ENCODE results near the gene PRKCG. TPM values are rescaled to one million over a fixed set of nuclear protein-coding genes. Genes with fewer than 3 reads are reported as not detected.

Gene PRKCG
- total RNA-seq, 1 experiment from 2014 or later = 1.7 TPM

DNA sequence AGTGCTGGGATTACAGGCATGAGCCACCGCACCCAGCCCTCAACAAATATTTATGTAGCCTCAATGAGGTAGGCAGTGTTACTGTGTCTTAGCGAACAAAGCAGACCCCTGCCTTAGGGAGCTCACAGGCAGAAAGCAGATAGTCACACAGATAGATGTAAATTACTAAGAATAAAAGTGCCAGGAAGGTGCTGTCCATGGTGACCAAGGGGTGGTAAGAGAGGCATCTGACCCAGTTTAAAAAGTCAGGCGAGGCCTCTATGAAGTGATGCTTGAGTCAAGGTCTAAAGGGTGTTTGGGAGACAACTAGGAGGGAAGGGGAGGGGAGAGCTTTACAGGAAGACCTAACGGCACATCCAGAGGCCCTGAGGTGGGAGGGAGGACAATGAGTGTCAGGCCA lies 14.7 kb downstream of the PRKCG start:
- intact Hi-C loops (cut with micrococcal nuclease; ENCODE audit: unreplicated experiment) = no loop called here
- Histone ChIP-seq H3K36me3 (ENCODE audit: control insufficient read depth, insufficient read depth, low read length) (no peaks in the 10 kb centered on the region), H3K9me3 (no peaks in the 10 kb centered on the region), H3K4me1 (no peaks in the 10 kb centered on the region), H3K27me3 (replicated peaks; ENCODE audit: control insufficient read depth, insufficient read depth, low read length) (no peaks in the 10 kb centered on the region), H3K4me3 (ENCODE audit: low read depth, low read length) (no peak overlapping the region)
- Mint-ChIP-seq H3K4me1 (ENCODE audit: low read depth, unreplicated experiment) (no peaks in the 10 kb centered on the region), H3K9me3 (ENCODE audit: unreplicated experiment) (no peaks in the 10 kb centered on the region), H3K36me3 (ENCODE audit: insufficient read depth, unreplicated experiment) (no peaks in the 10 kb centered on the region), H3K4me3 (ENCODE audit: unreplicated experiment) (no peak overlapping the region), H3K27me3 (ENCODE audit: insufficient read depth, unreplicated experiment) (no peaks in the 10 kb centered on the region), H3K27ac (ENCODE audit: unreplicated experiment) (no peak overlapping the region)
- ChIA-PET POLR2A (no interaction called here), CTCF (no interaction called here)
- no peak for DNase-seq
- BruUV-seq (replicated peaks) = no TSS peak
- TF ChIP-seq, protein P1, sequence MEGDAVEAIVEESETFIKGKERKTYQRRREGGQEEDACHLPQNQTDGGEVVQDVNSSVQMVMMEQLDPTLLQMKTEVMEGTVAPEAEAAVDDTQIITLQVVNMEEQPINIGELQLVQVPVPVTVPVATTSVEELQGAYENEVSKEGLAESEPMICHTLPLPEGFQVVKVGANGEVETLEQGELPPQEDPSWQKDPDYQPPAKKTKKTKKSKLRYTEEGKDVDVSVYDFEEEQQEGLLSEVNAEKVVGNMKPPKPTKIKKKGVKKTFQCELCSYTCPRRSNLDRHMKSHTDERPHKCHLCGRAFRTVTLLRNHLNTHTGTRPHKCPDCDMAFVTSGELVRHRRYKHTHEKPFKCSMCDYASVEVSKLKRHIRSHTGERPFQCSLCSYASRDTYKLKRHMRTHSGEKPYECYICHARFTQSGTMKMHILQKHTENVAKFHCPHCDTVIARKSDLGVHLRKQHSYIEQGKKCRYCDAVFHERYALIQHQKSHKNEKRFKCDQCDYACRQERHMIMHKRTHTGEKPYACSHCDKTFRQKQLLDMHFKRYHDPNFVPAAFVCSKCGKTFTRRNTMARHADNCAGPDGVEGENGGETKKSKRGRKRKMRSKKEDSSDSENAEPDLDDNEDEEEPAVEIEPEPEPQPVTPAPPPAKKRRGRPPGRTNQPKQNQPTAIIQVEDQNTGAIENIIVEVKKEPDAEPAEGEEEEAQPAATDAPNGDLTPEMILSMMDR (IDR thresholded peaks at IDR 0.05; ENCODE audit: insufficient read depth in 1 of 2, low read depth in 1 of 2, low read length in 1 of 2, severe bottlenecking in 1 of 2, unreplicated experiment in 1 of 2) = no peak

DNA sequence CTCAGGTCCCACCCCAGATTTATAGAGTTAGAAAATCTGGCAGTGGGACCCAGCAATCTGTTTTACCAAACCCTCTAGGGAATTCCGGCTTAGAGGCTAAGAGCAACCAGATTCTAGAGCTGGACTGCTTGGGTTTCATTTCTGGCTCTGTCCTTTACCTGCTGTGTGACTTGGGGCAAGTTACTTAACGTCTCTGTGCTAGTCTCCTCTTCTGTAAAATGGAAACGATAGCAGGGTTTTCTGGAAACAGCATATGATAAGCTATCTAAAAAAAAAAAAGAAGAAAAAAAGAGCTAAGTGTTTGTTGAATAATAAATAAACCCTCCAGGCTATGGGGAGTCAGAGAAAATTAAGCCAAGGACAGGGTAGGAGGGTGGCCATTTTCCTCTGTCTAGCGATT lies 15.5 kb downstream of the PRKCG start:
- Mint-ChIP-seq H3K9me3 (ENCODE audit: unreplicated experiment) (no peaks in the 10 kb centered on the region), H3K27ac (ENCODE audit: unreplicated experiment) (no peak overlapping the region), H3K4me3 (ENCODE audit: unreplicated experiment) (no peak overlapping the region), H3K4me1 (ENCODE audit: low read depth, unreplicated experiment) (no peaks in the 10 kb centered on the region), H3K36me3 (ENCODE audit: insufficient read depth, unreplicated experiment) (no peaks in the 10 kb centered on the region), H3K27me3 (ENCODE audit: insufficient read depth, unreplicated experiment) (no peaks in the 10 kb centered on the region)
- H3K9me3 ChIP-seq = no peaks in the 10 kb centered on the region
- H3K36me3 ChIP-seq (ENCODE audit: control insufficient read depth, insufficient read depth, low read length) = no peaks in the 10 kb centered on the region
- H3K27me3 ChIP-seq (replicated peaks; ENCODE audit: control insufficient read depth, insufficient read depth, low read length) = no peaks in the 10 kb centered on the region
- DNase-seq = no peak
- CTCF ChIA-PET = no interaction called here
- no peak overlapping the region for H3K4me3 ChIP-seq (ENCODE audit: low read depth, low read length)
- no peaks in the 10 kb centered on the region for H3K4me1 ChIP-seq
- BruUV-seq (replicated peaks) = no TSS peak
- TF ChIP-seq, protein P1 (IDR thresholded peaks at IDR 0.05; ENCODE audit: insufficient read depth in 1 of 2, low read depth in 1 of 2, low read length in 1 of 2, severe bottlenecking in 1 of 2, unreplicated experiment in 1 of 2) = no peak
- intact Hi-C loops (cut with micrococcal nuclease; ENCODE audit: unreplicated experiment) = no loop called here
- POLR2A ChIA-PET = no interaction called here

DNA sequence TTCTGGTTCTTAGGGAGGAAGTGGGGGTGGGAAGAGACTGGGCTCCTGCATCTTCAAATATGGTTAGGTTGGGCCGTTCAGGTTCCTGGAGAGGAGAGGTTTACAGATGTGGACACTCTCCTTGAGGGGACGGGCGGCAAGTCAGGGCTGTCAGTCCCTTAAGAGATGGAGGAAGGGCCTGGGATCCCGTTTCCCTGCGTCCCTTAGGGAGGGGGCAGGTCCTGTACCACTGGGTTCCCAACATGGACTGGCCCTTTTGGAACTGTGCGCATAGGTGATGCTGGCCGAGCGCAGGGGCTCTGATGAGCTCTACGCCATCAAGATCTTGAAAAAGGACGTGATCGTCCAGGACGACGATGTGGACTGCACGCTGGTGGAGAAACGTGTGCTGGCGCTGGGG lies 16.2 kb downstream of the PRKCG start:
- Histone ChIP-seq H3K9me3 (no peaks in the 10 kb centered on the region), H3K4me3 (ENCODE audit: low read depth, low read length) (no peak overlapping the region), H3K36me3 (ENCODE audit: control insufficient read depth, insufficient read depth, low read length) (no peaks in the 10 kb centered on the region), H3K27me3 (replicated peaks; ENCODE audit: control insufficient read depth, insufficient read depth, low read length) (no peaks in the 10 kb centered on the region), H3K4me1 (no peaks in the 10 kb centered on the region)
- Mint-ChIP-seq H3K4me3 (ENCODE audit: unreplicated experiment) (no peak overlapping the region), H3K4me1 (ENCODE audit: low read depth, unreplicated experiment) (no peaks in the 10 kb centered on the region), H3K27ac (ENCODE audit: unreplicated experiment) (no peak overlapping the region), H3K36me3 (ENCODE audit: insufficient read depth, unreplicated experiment) (no peaks in the 10 kb centered on the region), H3K27me3 (ENCODE audit: insufficient read depth, unreplicated experiment) (no peaks in the 10 kb centered on the region), H3K9me3 (ENCODE audit: unreplicated experiment) (no peaks in the 10 kb centered on the region)
- POLR2A ChIA-PET = no interaction called here
- no TSS peak for BruUV-seq (replicated peaks)
- intact Hi-C loops (cut with micrococcal nuclease; ENCODE audit: unreplicated experiment) = no loop called here
- DNase-seq = no peak
- CTCF ChIA-PET = no interaction called here
- TF ChIP-seq, protein P1 (IDR thresholded peaks at IDR 0.05; ENCODE audit: insufficient read depth in 1 of 2, low read depth in 1 of 2, low read length in 1 of 2, severe bottlenecking in 1 of 2, unreplicated experiment in 1 of 2) = no peak

Data from Caco-2 (cell line).